LNCAP (cell line): Measurements from ENCODE around the gene TMEM62.

Experiments used
- TF ChIP-seq, protein P1 (sequence below): fragments of 450-650 bp; IDR thresholded peaks from 2 replicates; pipeline ENCODE4 v1.5.1; 2017; ENCODE audit warnings: mild to moderate bottlenecking

The TMEM62 gene

DNA sequence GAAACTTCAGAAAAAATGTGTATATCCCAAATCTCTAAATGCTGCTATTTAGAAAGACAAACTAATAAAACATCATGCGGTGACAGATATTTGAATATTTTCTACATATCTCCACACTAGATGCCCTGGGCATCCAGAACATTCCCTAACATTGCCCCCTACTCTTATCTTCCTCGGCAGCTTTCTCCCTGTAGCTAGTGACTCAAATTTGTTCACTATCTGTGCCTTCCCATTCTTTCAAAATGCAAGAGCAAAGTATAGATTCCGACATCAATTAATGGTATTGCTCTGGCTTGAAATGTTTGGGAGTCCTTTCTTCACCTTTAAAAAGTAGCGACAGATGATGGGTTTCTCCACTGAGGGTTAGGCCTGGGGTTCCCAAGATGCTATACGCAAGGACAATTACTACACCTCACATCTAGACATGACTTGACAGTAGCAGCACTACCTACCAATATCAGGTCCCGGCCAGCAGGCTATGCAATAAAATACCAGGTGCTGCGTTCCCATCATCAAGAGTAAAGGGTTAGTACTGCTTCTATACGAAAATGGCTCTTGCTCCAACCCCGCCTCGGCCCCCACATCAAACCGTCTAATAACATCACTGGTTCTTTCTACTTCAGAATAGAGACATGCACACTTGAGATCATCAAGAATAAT lies 28.2 kb upstream of the TMEM62 start:
- TF ChIP-seq, protein P1, sequence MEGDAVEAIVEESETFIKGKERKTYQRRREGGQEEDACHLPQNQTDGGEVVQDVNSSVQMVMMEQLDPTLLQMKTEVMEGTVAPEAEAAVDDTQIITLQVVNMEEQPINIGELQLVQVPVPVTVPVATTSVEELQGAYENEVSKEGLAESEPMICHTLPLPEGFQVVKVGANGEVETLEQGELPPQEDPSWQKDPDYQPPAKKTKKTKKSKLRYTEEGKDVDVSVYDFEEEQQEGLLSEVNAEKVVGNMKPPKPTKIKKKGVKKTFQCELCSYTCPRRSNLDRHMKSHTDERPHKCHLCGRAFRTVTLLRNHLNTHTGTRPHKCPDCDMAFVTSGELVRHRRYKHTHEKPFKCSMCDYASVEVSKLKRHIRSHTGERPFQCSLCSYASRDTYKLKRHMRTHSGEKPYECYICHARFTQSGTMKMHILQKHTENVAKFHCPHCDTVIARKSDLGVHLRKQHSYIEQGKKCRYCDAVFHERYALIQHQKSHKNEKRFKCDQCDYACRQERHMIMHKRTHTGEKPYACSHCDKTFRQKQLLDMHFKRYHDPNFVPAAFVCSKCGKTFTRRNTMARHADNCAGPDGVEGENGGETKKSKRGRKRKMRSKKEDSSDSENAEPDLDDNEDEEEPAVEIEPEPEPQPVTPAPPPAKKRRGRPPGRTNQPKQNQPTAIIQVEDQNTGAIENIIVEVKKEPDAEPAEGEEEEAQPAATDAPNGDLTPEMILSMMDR: no peak

DNA sequence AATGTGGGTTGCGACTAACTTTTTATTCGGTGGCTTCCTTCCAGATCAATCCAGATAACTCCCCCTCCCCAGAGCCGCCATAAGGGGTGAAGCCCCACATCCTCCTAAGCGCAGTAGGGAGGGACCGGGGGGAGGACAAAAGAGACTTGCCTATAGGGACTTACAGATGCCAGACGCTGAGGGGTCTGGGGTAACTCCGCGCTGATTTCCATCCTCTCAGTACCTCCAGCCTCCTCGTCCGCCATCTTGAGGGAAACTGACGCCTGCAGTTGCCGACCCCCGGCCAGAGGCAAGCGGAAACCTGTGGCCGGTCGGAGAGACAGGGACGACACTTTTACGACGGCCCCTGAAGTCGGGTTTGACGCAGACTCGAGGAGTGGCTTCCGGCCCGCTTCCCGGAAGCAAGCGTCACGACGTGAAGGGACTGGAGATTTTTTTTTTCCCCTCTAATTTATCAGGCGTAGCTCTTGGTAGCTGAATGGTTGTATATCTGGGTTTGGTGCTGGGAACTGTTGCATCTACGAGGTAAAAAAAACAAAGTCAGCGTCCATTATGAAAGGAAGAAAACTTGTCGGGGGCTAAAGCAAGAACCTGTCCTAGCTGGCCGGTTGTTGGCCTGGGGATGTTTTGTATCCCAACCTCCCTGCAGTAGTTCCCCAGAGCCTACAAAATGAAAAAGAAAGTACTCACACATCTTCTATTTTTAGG lies 27.5 kb upstream of the TMEM62 start, which contains the start of gene UBR1:
Gene UBR1, minus strand, starts transcription at position 261 of the 708 bp plus-strand sequence. Its CDS starts 16 bp downstream, at position 245.
- TF ChIP-seq, protein P1: no peak

DNA sequence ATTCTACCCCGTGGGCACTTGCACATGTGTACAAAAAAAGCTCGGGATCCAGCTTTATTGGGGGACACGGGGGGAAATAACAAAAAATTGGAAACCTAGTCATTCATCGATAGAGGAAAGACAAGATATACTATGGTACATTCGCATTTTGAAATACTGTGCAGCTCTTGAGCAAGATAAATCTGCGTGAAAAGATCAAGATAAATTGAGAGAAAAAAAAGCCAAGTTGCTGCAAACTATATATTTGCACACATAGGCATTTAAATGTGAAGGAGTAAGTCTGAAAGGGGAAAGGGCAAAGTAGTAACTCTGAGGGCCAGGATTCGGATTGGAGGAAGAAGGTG lies 26.9 kb upstream of the TMEM62 start:
- TF ChIP-seq, protein P1: no peak

DNA sequence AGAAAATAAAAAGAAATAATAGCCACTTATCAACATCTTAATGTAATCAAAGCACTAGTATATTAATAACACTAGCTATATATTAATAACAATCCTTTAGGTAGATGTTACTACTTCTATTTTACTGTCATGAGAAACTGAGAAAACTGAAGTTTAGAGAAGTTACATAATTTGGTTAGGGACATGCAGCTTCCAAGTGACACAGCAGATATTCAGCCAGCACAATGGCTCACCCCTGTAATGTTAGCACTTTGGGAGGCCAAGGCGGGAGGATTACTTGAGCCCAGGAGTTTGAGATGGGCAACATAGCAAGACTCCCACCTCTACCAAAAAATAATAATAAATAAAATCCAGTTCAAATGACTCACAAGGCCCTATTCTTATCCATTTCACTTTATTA lies 25.6 kb upstream of the TMEM62 start:
- TF ChIP-seq, protein P1: no peak

DNA sequence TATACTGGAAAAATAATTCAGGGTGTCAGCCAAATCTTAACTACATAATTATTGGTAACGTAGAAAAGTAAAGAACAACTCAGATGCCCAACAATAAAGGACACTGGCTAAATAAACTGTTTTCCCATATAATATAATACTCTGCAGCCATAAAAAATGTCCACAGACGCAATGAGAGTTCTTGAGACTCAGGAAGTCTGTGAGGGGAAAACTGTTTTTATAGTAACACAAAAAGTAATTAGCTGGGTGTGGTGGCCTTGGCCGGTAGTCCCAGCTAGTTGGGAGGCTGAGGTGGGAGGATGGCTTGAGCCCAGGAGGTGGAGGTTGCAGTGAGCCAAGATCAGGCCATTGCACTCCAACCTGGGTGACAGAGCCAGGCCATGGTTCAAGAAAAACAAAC lies 22.0 kb upstream of the TMEM62 start:
- TF ChIP-seq, protein P1: no peak

DNA sequence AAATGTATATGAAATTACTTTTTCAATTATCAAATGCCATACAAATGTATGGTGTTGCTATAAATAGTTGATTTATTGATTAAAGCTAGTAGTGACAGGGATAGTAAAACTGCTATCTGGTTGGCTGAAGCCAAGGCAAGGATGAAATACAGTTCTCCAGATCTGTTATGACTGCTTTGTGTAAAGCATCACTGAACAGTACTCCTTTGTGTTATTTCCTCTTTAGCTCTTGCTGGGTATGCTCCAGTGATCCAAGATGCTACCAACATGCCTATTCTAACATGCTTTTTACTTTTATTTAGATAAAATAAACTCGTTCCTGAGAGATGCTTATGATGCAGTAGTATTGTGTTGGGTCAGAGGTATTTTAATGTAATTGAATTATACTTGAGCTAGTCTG lies 15.1 kb upstream of the TMEM62 start:
- TF ChIP-seq, protein P1: no peak

DNA sequence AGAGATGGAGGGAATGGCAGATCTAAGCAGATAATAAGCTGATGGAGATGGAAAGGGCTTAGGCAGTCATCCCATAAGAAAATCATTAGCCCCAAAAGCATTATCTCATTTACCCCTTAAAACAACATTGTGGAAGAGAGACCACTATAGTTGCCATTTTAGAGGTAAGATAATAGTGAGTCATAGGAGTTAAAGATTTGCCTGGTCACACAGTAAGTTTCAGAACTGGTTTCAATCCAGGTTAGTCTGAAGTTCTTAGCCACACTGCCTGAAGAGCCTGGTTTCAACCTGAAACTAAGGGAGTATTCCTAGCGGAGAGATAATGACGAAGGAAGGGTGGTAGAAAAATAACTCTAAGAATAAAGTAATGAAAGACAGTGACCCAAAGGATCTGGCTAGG lies 14.6 kb upstream of the TMEM62 start:
- TF ChIP-seq, protein P1: no peak
